ENCODE results near the gene U2AF2. TPM values are rescaled to one million over a fixed set of nuclear protein-coding genes. Genes with fewer than 3 reads are reported as not detected.

Gene U2AF2
- total RNA-seq, 1 experiment from 2014 or later = 545 TPM

GRCh38 chr19:55677572-55678028 lies 22.8 kb downstream of the U2AF2 start:
- in situ Hi-C loops (cut with HindIII; ENCODE audit: low pct_unique_long_range_greater_than_20kb, low sequenced_read_pairs) = no loop called here
- intact Hi-C loops (cut with micrococcal nuclease; ENCODE audit: unreplicated experiment) = no loop called here
- no peak for TF ChIP-seq CTCF (IDR thresholded peaks at IDR 0.05)
- TF ChIP-seq SIN3A (IDR thresholded peaks at IDR 0.05; ENCODE audit: borderline replicate concordance, insufficient read depth, low read depth, low read length) = no peak
- no peak for TF ChIP-seq TCF7L2 (IDR thresholded peaks at IDR 0.05; ENCODE audit: low read depth, low read length)
- TF ChIP-seq REST (IDR thresholded peaks at IDR 0.05; ENCODE audit: insufficient read depth in 1 of 2, low read depth in 2 of 2, low read length in 1 of 2) = no peak
- TF ChIP-seq POLR2AphosphoS5 (IDR thresholded peaks at IDR 0.05; ENCODE audit: low read depth, low read length) = no peak
- peak overlapping the region in 1 of 2 experiments; percentile 94; a peak in 1 of 4 replicates for H3K4me3 ChIP-seq (ENCODE audit: low read depth in 2 of 2, low read length in 2 of 2)
- DNase-seq (ENCODE audit: low read depth, low spot score) (no peak), ATAC-seq (no peak)
- no TSS peak for BruUV-seq (replicated peaks)
- peak overlapping the region; percentile 96 for H3K27ac ChIP-seq (ENCODE audit: low read length)
- H3K9me3 ChIP-seq (ENCODE audit: control insufficient read depth, insufficient read depth, low read depth, low read length) = no peaks in the 10 kb centered on the region
- peaks cover 23% of the 10 kb centered on the region for H3K36me3 ChIP-seq (ENCODE audit: control insufficient read depth, insufficient read depth, low read length)
- ChIA-PET POLR2A (interaction anchor here (0.5 kb wide), 1 partner anchor 29 kb away, joined by 3 read pairs; no protein-coding TSS in a partner anchor), CTCF (interaction anchor here (0.5 kb wide), 1 partner anchor 360 kb away, joined by 7 read pairs; no protein-coding TSS in a partner anchor)
- peaks cover 47% of the 10 kb centered on the region for H3K4me1 ChIP-seq (ENCODE audit: control insufficient read depth, insufficient read depth, low read length)
- H3K27me3 ChIP-seq (ENCODE audit: control insufficient read depth, insufficient read depth, low read length) = no peaks in the 10 kb centered on the region

GRCh38 chr19:55678121-55678671 lies 23.4 kb downstream of the U2AF2 start:
- no peak for TF ChIP-seq SIN3A (IDR thresholded peaks at IDR 0.05; ENCODE audit: borderline replicate concordance, insufficient read depth, low read depth, low read length)
- TF ChIP-seq TCF7L2 (IDR thresholded peaks at IDR 0.05; ENCODE audit: low read depth, low read length) = no peak
- TF ChIP-seq REST (IDR thresholded peaks at IDR 0.05; ENCODE audit: insufficient read depth in 1 of 2, low read depth in 2 of 2, low read length in 1 of 2) = no peak
- TF ChIP-seq CTCF (IDR thresholded peaks at IDR 0.05) = no peak
- no peak for TF ChIP-seq POLR2AphosphoS5 (IDR thresholded peaks at IDR 0.05; ENCODE audit: low read depth, low read length)
- ChIA-PET POLR2A (no interaction called here), CTCF (interaction anchor here (0.5 kb wide), 1 partner anchor 359 kb away, joined by 7 read pairs; no protein-coding TSS in a partner anchor)
- no peak overlapping the region for H3K4me3 ChIP-seq (ENCODE audit: low read depth in 2 of 2, low read length in 2 of 2)
- no peak for ATAC-seq
- H3K9me3 ChIP-seq (ENCODE audit: control insufficient read depth, insufficient read depth, low read depth, low read length) = no peaks in the 10 kb centered on the region
- intact Hi-C loops (cut with micrococcal nuclease; ENCODE audit: unreplicated experiment) = no loop called here
- H3K4me1 ChIP-seq (ENCODE audit: control insufficient read depth, insufficient read depth, low read length) = peaks cover 42% of the 10 kb centered on the region
- DNase-seq (ENCODE audit: low read depth, low spot score) = no peak
- no peak overlapping the region for H3K27ac ChIP-seq (ENCODE audit: low read length)
- no peaks in the 10 kb centered on the region for H3K27me3 ChIP-seq (ENCODE audit: control insufficient read depth, insufficient read depth, low read length)
- H3K36me3 ChIP-seq (ENCODE audit: control insufficient read depth, insufficient read depth, low read length) = peaks cover 23% of the 10 kb centered on the region
- in situ Hi-C loops (cut with HindIII; ENCODE audit: low pct_unique_long_range_greater_than_20kb, low sequenced_read_pairs) = no loop called here
- no TSS peak for BruUV-seq (replicated peaks)
